LHCN-M2 (cell line): ENCODE results near the gene NLRP8. TPM values are rescaled to one million over a fixed set of nuclear protein-coding genes. Genes with fewer than 3 reads are reported as not detected.
"Not testable (repeated sequence)": the region's sequence is repeated elsewhere in the genome, so short reads cannot be mapped to it uniquely, and the experiment has no call there.

Experiments
- DNase-seq: peaks from one replicate; pipeline ENCODE4 v3.0.0-alpha.2; 2012; ENCODE audit warnings: low read depth
- polyA plus RNA-seq: library from polyadenylated mRNA; unstranded; fragments of >200 nt; gene quantifications from one replicate; pipeline ENCODE4 v1.2.1, GENCODE V29; 2012; ENCODE audit warnings: missing spikeins
- total RNA-seq: library from RNA; depleted of rRNA; stranded (reverse); fragments of >200 nt; gene quantifications from 2 replicates; pipeline ENCODE4 v1.2.3, GENCODE V29; 2014; rRNA removed

Gene NLRP8
- total RNA-seq, result not detected in 2 replicates
- polyA plus RNA-seq, result not detected

DNA sequence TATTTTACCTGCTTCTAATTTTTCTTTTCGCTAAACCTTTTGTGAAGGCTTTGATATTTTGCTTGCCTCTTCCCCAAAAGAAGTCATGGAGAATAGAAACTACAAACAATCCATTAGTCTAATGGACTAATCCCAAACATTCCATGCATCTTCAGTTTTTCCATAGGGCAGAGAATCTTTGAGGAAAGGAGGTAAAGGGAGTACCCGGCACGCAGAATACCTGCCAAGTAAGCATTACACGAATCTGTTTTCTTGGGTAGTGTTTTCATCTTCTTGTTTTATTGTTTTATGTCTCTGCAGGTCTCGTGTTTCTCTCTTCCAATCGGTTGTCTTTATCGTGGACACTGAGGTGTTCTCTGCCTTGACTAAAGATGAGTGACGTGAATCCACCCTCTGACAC lies at the start of gene NLRP8:
Gene NLRP8, plus strand, starts transcription at position 301 of the 400 bp plus-strand sequence.
- no peak for DNase-seq

DNA sequence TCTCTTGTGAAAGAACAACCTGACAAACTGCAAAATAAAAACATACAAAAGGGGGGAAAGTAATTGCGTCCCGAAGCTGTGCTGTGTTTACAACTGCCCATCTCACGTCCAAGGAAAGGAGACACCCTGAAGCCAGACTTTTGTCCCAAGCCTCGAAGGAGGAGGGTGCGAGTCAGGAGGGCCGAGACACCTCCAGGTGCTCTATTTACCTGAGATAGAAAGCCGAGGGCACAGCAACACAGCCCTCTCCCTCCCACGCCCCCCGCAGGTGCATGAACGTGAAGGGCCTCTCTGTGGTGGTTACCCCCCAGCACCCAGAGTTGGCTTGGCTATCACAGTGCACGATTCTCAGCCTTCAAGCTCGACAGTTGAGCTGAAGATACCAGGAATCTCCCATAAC lies 48.7 kb upstream of the NLRP8 start:
- DNase-seq, result no peak

DNA sequence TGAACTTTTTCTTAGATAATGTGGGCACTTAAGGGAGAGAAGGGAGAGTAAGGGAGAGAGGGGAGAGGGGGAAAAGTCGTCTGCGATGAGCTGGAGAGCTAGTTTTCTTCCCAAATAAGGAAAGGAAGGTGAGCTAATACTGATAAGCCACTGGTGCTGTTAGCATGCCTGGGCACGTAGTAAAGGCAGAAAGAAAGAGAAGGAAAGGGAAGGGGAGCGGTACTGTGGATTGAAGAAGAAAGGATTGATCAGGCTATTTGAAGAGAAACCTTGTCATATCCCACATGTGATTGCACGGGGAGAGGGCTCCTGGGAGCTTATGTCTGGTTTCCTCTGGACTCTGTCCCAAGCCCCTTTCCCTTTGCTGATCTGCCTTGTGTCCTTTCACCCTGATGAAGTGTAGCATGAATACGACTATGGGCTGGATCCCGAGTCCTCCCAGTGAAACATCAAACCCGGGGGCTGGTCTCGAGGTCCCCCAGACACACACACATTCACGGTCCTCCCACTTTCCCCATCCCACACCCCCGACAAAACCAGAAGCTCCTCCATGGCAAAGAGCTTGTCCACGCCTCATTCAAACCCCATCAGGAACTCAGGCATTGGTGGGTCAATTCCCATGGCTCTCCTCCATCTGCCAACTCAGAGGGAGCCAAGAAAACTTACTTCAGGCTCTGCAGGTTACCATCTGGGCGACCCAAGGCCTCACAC lies 46.1 kb upstream of the NLRP8 start:
- no peak for DNase-seq

DNA sequence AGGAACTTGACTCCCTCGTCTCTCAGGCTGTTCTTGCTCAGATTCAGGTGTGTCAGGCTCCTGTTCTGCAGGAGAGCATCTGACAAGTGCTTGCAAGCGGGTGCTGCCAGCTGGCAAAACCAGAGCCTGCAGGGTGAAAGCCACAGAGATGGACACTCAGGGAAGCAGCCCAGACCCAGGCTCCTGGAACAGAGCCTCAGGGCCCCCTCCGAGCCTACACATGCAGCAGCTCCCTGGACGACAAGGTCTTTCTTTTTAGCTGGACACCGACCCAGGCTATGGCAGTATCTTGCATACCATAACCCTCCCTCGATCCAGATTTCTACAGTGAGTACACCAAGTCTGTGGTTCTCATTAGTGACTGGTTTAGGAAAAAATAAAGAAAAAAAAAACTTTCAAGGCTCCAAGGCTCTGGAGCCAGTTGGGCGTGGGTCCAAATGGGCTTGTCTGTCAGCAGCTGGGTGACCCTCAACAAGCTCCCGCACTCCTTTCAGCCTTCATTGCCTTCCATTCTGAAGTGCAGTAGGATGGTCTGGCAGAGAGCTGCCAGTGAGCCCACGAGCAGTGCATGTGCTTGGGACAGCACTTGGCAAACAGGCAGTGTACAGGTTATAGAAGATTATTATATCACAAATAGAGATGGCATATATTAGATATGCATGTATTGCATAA lies 45.4 kb upstream of the NLRP8 start:
- no peak for DNase-seq

DNA sequence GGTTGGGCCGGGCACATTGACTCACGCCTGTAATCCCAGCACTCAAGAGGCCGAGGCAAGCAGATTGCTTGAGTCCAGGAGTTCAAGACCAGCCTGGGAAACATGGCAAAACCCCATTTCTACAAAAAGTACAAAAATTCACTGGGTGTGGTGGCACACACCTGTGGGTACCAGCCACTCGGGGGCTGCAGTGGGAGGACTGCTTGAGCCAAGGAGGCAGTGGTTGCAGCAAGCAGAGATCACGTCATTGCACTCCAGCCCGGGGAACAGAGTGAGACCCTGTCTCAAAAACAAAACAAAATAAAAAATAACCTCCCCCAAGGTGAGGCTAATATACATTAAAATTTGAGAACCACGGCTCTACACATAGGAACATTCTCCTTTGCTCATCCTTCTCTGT lies 40.3 kb upstream of the NLRP8 start:
- no peak for DNase-seq

DNA sequence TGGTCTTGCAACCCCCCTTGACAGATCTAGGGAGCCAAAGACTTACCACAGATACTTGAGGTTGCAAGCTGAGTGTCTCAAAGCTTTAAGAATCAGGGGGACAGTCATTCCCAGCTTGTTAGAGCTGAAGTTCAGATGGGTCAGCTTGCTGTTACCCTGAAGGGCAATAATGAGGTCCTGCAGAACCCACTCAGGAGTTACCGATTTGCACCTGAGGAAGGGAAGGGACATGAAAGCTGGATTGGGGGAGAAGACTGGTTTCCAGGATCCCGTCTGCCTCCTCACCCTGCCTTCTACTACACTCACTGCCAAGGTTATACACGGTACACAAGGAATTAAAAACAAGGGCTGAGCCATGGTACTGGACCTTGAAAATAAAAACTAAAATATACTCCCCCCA lies 39.9 kb upstream of the NLRP8 start:
- DNase-seq, result no peak

DNA sequence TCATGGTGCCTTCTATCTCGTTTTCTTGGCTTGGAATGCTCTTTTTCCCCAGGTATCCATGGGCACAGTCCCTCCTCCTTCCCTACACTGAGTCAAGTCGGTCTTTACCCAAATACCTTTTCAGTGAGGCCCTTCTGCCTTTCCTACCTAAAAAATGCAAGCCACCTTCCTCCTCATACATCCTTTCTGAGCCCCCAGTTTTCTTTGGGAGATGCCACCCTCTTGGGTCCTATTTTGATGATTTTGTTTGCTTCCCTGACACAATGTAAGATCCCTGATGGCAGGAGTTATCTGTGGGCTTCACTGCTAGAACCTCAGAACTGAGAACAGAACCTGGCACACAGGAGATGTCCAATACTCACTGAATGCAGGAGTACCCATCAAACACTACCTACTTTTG lies 37.8 kb upstream of the NLRP8 start:
- DNase-seq, result no peak

DNA sequence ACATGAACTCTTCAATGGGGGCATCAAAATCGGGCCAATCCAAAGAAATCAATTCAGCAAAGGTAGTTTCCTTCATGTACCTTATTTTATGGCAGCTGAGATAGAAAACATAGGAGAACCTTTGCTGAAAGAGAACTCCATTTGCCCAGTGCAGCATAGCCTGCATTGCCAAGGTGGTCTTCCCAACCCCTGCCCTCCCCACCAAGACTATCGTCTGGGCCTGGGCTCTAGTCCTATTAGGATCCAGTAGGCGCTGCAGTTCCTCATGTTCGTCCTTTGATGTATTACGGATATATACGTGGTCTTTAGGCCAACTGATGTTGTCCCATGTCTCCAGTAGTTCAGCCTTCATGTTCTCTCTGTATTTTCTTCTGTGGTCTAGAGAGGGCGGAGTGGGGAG lies 34.7 kb upstream of the NLRP8 start:
- DNase-seq, result no peak

DNA sequence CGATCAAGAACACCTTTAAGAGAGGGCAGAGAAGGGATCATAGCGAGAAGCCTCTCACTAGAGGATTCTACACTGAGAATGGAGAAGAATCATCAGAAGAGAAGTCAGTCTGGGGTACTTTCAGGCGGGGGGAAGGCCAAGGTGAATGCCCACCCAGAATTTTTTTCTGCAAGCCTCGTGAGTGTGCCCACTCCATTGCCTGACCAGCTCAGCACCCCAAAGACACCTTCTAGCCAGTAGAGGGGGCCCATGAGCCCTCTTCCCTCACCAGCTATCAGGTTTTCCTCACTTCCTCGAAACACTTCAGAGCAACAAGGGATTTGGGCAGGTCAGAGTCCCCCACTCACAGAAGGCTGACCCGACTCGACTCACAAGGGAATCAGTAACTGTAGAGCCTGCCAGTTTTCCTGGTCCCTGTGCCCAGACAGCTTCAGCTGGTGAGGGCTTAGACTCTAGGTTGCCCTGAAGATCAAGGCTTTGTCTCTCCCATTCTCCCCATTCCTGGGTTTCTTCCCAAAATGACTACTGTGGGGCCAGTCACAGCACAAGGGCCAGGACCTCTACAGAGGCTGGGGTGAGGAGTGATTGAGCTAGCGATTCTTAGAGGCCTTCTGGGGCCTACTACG lies 33.9 kb upstream of the NLRP8 start:
- no peak for DNase-seq

DNA sequence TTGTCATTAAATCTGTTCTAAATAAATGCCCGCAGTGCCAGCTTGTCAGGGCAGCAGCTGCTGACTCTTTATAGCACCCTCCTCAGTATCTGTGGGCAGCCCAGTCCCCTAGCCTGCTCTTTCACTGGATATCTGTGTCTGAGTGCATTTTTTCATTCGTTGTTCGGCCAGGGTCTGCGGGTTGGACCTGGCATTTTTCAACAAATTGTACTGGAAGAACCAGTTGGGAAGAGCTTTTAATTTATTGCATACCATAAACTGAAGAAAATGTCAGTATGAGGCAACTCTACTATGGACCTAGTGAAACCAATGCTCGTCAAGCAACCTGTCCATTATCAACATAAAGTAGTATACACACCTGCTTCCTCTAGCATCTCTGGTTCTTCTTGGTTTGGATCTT lies 24.1 kb upstream of the NLRP8 start:
- no peak for DNase-seq

DNA sequence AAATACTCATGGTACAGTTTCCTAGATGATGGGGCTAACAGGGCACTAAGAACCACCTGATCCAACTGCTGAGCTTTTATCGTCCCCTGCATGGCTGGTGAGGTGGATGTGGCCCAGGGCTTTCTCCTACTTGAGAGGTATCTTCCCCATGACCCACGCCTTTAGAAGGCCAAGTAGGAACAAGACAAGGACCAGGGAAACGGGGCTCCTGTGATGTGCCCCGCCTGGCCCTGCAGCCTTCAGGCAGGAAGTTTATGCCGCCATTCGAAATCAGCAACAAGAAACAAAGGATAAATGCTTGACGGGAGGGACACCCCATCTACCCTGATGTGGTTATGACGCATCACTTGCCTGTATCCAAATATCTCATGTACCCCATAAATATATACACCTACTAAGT lies 19.6 kb upstream of the NLRP8 start:
- no peak for DNase-seq

DNA sequence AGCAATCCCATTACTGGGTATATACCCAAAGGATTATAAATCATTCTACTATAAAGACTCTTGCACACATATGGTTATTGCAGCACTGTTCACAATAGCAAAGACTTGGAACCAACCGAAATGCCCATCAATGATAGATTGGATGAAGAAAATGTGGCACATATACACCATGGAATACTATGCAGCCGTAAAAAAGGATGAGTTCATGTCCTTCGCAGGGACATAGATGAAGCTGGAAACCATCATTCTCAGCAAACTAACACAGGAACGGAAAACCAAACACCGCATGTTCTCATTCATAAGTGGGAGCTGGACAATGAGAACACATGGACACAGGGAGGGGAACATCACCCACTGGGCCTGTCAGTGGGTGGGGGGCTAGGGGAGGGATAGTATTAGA lies 18.4 kb upstream of the NLRP8 start:
- DNase-seq, result not testable (repeated sequence)

DNA sequence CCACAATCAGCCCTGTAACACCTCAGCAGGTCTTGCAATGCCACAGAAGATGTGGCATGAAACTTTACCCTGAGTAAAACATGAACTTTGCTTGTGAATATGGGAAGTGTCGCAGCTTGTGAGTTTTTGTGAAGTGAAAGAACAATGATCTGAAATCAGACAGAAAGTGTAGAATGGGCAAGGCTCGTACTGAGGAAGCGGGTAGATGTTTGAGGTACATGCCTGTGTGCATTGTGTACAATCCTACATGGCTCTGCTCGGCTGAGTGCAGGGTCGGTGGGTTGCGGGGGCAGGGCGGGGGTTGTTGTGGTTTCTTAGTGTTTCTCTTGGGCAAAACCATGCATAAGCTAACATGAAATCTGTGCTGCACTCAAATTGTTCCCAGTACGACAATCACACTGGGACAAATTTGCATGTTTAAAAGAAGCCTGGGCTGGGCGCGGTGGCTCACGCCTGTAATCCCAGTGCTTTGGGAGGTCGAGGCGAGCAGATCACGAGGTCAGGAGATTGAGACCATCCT lies 16.6 kb upstream of the NLRP8 start:
- DNase-seq, result no peak

DNA sequence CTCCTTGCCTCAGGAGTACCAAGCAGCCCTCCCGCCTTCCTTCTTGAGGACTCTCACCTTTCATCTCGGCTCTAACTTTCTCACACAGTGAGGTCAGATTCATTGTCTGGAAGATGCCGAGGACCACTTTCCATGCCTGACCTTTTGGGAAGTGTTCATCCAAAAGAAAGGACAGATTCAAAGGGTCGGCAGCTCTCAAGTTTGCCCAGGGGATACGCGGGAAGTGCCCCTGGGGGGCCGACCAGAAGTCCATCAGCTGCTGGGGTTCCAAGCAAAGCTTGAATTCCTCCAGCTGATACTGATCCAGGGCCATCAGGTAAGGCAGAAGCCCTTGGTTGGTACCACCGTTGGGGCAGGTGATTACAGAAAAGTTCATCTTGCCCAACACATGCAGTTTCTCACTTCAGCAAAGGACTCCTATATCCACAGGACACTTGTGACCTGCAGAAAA lies 15.7 kb upstream of the NLRP8 start, which contains the start of gene NLRP13:
Gene NLRP13, minus strand, starts transcription at position 401 of the 451 bp plus-strand sequence. Its CDS starts 25 bp downstream, at position 376.
- DNase-seq, result no peak

DNA sequence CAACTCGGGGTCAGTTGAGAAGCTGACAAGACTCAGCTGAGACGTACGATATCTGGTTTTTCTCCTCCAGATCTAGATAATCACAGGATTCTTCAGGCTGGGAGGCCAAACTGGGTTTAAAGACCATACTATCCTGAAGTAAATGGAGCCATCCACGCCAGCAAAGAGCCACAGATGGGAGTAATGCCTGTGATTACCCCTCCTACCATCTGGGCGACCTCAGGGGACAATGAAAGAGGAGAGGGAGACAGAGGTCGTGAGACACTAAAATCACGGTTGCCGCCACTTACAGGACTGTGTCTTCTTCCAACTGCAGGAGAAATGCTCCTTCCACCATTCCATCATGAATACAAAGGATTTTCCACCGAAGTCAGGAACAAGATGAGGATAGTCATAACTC lies 12.4 kb upstream of the NLRP8 start:
- DNase-seq, result no peak

DNA sequence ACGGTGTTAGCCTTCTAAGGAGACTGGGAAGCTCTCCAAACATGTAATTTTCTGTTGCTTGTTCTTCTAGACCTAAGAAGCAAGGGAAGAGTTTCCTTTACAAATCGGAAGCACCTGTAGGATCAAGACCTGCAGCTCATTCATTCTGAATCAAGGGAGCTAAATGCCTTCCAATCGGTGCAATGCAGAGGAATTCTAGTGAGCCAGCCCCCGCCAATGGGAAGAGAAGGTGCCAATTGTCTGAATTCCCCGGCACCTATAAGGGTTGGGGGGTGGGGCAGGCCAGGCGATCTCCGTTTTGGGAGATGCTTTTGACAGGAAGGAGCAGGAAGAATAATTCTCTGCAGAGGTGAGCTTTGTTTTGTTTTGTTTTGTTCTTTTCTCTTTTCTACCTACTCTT lies 8.4 kb upstream of the NLRP8 start:
- no peak for DNase-seq

DNA sequence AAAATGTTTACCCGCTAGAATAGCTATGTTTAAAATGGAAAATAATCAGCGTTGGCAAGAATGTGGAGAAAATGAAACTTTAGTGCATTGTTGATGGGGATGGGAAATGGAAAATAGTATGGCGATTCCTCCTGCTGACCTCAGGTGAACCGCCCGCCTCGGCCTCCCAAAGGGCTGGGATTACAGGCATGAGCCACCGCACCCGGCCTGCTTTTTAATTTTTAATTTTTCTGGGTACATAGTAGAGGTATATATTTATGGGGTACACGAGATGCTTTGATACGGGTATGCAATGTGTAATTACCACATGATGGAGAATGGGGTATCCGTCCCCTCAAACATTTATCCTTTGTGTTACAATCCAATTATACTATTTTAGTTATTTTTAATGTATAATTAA lies 7.3 kb upstream of the NLRP8 start:
- DNase-seq, result no peak

DNA sequence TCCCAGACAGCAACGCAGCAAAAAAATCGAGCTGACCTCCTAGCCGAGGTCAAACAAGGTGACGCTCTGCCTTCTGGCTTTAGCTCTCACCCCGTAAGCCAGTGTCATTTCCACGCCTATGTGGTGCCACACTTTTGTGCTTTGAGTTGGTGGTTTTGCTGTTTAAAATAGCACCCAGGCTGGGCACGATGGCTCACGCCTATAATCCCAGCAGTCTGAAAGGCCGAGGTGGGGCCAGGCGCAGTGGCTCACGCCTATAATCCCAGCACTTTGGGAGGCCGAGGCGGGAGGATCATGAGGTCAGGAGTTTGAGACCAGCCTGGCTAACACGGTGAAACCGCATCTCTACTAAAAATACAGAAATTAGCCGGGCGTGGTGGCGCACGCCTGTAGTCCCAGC lies 2.9 kb downstream of the NLRP8 start:
- DNase-seq, result not testable (repeated sequence)

DNA sequence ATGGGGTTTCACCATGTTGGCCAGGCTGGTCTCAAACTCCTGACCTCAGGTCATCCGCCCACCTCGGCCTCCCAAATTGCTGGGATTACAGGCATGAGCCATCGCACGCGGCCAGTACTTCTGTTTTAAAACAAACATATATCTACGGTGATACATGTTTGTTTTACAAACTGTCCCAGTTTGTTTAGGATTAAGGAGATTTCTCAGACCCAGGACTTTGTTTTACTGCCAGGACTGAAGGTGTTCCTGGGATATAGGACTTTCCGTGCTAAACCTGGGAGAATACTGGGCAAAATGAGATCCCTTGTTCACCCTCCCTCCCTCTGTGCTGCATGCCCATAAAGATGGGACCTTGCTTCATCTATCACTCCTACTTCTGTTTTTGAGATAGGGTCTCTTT lies 8.8 kb downstream of the NLRP8 start:
- DNase-seq, result no peak

DNA sequence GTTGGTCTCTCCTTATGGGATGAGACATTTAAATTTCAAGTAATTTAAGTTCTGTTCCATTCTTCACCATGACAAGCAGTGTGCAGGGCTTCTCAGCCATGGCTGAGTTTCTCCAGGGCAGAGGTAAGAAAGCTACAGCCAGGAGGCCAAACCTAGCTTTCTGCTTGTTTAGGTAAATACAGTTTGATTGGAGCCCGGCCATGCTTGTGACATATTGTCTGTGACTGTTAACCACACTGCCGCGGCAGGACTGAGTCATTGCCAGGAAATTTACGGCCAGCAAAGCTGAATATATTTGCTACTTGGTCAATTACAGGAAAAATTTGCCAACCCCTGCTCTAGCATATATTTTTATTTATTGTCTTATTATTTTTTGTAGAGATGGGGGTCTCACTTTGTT lies 10.7 kb downstream of the NLRP8 start:
- no peak for DNase-seq

DNA sequence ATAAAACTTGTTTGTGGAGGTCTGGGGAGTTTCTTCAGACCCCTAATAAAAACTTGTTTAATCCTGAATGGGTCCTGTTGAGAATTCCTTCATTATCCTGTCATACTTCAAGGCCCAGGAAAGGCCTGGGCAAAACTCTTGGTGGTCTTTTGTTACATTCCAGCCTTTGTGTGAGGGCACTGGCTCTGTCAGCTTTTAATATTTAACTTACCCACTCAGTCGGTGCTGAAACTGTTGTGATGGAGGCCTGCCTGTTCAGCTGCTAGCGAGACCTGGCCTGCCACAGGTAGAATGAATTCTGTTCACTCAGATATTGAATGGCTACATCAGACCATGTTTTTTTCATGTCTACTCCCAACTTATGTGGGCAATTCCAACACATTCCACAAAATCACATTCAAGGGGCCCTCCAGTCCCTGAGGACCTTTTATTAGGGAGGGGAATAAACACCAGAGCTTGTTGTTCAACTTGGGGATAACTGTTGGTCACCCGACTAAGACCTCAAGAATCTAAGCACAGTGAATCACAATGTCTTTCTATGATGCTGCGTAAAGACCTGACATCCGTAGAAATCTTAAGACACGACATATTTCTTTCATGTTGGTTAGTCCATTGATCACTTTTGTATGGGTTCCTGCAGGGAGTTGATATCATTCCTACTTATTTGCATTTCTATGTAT lies 12.5 kb downstream of the NLRP8 start:
- DNase-seq, result no peak

DNA sequence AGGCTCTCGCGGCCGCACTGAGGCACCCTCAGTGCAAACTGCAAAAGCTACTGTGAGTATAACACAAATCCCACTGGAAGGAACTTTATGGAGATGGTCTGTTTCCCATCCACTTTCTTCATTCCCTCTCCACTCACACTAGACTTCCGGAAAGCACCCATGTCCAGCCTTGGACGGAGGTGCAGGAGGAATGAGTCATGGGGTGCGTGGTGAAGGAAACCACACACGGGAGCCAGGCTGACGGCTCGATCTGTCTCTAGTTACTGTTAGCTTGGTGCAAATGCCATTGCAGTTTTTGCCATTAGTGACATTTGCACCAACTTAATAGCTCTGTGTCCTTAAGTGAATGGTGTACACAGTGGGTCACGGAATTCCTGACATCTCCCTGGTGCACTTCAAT lies 14.6 kb downstream of the NLRP8 start:
- DNase-seq, result no peak
